Omental fat pad (tissue), 4 donors: ENCODE results near the gene LIAS. TPM values are rescaled to one million over a fixed set of nuclear protein-coding genes. Genes with fewer than 3 reads are reported as not detected.

Source experiments
- ATAC-seq: fragments of 150-250 bp; one replicate; pipeline ENCODE4 v1.9.1; 2016; ENCODE audit warnings: mild to moderate bottlenecking, moderate library complexity; ENCODE audit not compliant: low FRiP score
- DNase-seq: peaks from one replicate; pipeline ENCODE4 v3.0.0-alpha.2; 2019; ENCODE audit warnings: low spot score
- CTCF ChIP-seq, 3 donors: fragments of 450-650 bp; IDR thresholded peaks; one replicate each; pipeline ENCODE4 v1.5.1; 2016 to 2017; ENCODE audit warnings: antibody characterized with exemption in 3 of 3, mild to moderate bottlenecking in 3 of 3, moderate library complexity in 2 of 3
- total RNA-seq, 4 donors: library from RNA; depleted of rRNA; stranded (reverse); fragments of >200 nt; gene quantifications; one replicate each; pipeline ENCODE4 v1.1.0, GENCODE V29; 2016

The LIAS gene
- total RNA-seq, 4 donors from 2014 or later = 5.2 to 25.2 (median 10.4) TPM

- TF ChIP-seq CTCF (IDR thresholded peaks at IDR 0.05) = no peak
- no peak for ATAC-seq
- no peak for DNase-seq
Observed at GRCh38 chr4:39446483-39446841, 12.4 kb upstream of the LIAS start.

GRCh38 chr4:39446842-39447573 lies 11.8 kb upstream of the LIAS start:
- DNase-seq (no peak), ATAC-seq (peak; percentile 72)
- no peak for TF ChIP-seq CTCF (IDR thresholded peaks at IDR 0.05)

- no peak for ATAC-seq
- no peak for DNase-seq
- TF ChIP-seq CTCF (IDR thresholded peaks at IDR 0.05) = no peak
Observed at GRCh38 chr4:39450618-39451017, 8.2 kb upstream of the LIAS start.

- no peak for ATAC-seq
- no peak for DNase-seq
- no peak for TF ChIP-seq CTCF (IDR thresholded peaks at IDR 0.05)
Observed at GRCh38 chr4:39451423-39452023, 7.3 kb upstream of the LIAS start.

GRCh38 chr4:39452153-39452859 lies 6.5 kb upstream of the LIAS start:
- no peak for DNase-seq
- no peak for ATAC-seq

GRCh38 chr4:39452860-39453587 lies 5.8 kb upstream of the LIAS start:
- TF ChIP-seq CTCF (IDR thresholded peaks at IDR 0.05) = no peak
- ATAC-seq = no peak
- no peak for DNase-seq

More at GRCh38 chr4:39452153-39452859, 6.5 kb upstream of the LIAS start:
- TF ChIP-seq CTCF (IDR thresholded peaks at IDR 0.05) = no peak
